PC-9 (cell line): ENCODE data around the gene GXYLT1.

ENCODE experiments used
- EZH2 ChIP-seq: fragments of 200-600 bp; sonication (generic); IDR thresholded peaks from 2 replicates; pipeline ENCODE4 v1.8.0; 2017; ENCODE audit warnings: antibody characterized with exemption, low read depth
- TF ChIP-seq, protein P1 (sequence below): fragments of 200-600 bp; sonication (generic); conservative IDR thresholded peaks from 2 replicates; pipeline ENCODE4 v1.6.1; 2017; ENCODE audit warnings: mixed run types, antibody characterized with exemption, mild to moderate bottlenecking, moderate library complexity

GRCh38 chr12:42162193-42162592, 17.5 kb upstream of the GXYLT1 start:
- TF ChIP-seq, protein P1, sequence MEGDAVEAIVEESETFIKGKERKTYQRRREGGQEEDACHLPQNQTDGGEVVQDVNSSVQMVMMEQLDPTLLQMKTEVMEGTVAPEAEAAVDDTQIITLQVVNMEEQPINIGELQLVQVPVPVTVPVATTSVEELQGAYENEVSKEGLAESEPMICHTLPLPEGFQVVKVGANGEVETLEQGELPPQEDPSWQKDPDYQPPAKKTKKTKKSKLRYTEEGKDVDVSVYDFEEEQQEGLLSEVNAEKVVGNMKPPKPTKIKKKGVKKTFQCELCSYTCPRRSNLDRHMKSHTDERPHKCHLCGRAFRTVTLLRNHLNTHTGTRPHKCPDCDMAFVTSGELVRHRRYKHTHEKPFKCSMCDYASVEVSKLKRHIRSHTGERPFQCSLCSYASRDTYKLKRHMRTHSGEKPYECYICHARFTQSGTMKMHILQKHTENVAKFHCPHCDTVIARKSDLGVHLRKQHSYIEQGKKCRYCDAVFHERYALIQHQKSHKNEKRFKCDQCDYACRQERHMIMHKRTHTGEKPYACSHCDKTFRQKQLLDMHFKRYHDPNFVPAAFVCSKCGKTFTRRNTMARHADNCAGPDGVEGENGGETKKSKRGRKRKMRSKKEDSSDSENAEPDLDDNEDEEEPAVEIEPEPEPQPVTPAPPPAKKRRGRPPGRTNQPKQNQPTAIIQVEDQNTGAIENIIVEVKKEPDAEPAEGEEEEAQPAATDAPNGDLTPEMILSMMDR = no peak
- no peak for TF ChIP-seq EZH2
